GM18507 (cell line): Measurements from ENCODE around the gene G6PC3.
A peak's percentile ranks its signal among the peaks of the same experiment; 100 is the strongest.

ENCODE experiments used
- DNase-seq: peaks from one replicate; pipeline ENCODE4 v3.0.0; 2011; ENCODE audit warnings: low read depth; ENCODE audit not compliant: insufficient read length; ENCODE audit errors: extremely low spot score
- FAIRE-seq: peaks from 2 replicates; lab custom pipeline; 2011; peaks lifted over from hg19 to GRCh38; lab: Jason Lieb, UNC

G6PC3 gene

GRCh38 chr17:44053125-44053872, 17.2 kb upstream of the G6PC3 start:
- FAIRE-seq, result no peak
- DNase-seq, result no peak

GRCh38 chr17:44059101-44059892, 11.2 kb upstream of the G6PC3 start:
- no peak for FAIRE-seq

GRCh38 chr17:44061446-44061845, 9.1 kb upstream of the G6PC3 start:
- FAIRE-seq (no peak), DNase-seq (no peak)

More at GRCh38 chr17:44059101-44059892, 11.2 kb upstream of the G6PC3 start:
- DNase-seq, result no peak

GRCh38 chr17:44062871-44063270, 7.7 kb upstream of the G6PC3 start:
- no peak for DNase-seq
- no peak for FAIRE-seq

GRCh38 chr17:44063704-44064639, 6.6 kb upstream of the G6PC3 start:
- DNase-seq (no peak), FAIRE-seq (no peak)

- DNase-seq (no peak), FAIRE-seq (no peak)
These were observed 4.8 kb upstream of the G6PC3 start for GRCh38 chr17:44065668-44066203.

- peak; percentile 89 for FAIRE-seq
- DNase-seq, result peak; percentile 78
These were observed 4.2 kb upstream of the G6PC3 start, which contains the start of gene LSM12 for GRCh38 chr17:44066204-44066930. Gene LSM12 (minus strand): TSS chr17:44066671. CDS start chr17:44066587, 84 bp downstream.

- no peak for DNase-seq
- FAIRE-seq, result no peak
These were observed 3.0 kb upstream of the G6PC3 start for GRCh38 chr17:44067545-44067940.

- FAIRE-seq (peak; percentile 59), DNase-seq (no peak)
These were observed 521 bp upstream of the G6PC3 start for GRCh38 chr17:44069974-44070454.

GRCh38 chr17:44071198-44071520, 624 bp downstream of the G6PC3 start:
- DNase-seq (no peak), FAIRE-seq (no peak)

- FAIRE-seq, result peak; percentile 35
- DNase-seq, result no peak
These were observed 1.2 kb downstream of the G6PC3 start for GRCh38 chr17:44071772-44072171.

- DNase-seq (no peak), FAIRE-seq (no peak)
These were observed 3.8 kb downstream of the G6PC3 start for GRCh38 chr17:44074231-44074910.

- no peak for DNase-seq
- no peak for FAIRE-seq
These were observed 4.4 kb downstream of the G6PC3 start for GRCh38 chr17:44074911-44075285.

GRCh38 chr17:44075598-44076293, 5.2 kb downstream of the G6PC3 start:
- no peak for DNase-seq
- no peak for FAIRE-seq

GRCh38 chr17:44076716-44077594, 6.4 kb downstream of the G6PC3 start:
- FAIRE-seq, result no peak
- DNase-seq, result no peak

- no peak for FAIRE-seq
These were observed 7.0 kb downstream of the G6PC3 start for GRCh38 chr17:44077595-44077909.

GRCh38 chr17:44078412-44078811, 7.9 kb downstream of the G6PC3 start:
- no peak for DNase-seq
- FAIRE-seq, result no peak

More at GRCh38 chr17:44077595-44077909, 7.0 kb downstream of the G6PC3 start:
- DNase-seq, result no peak
